GM19328 (cell line): ENCODE results near the gene FRY.

ENCODE experiments used
- ATAC-seq: cut with Tn5 transposase; IDR thresholded peaks from one replicate; pipeline ENCODE4 v1.9.1; 2021; ENCODE audit warnings: mild to moderate bottlenecking, moderate library complexity; ENCODE audit not compliant: unreplicated experiment

The FRY gene

GRCh38 chr13:32016119-32016518 is 15.5 kb upstream of the FRY start:
- no peak for ATAC-seq

- ATAC-seq = no peak
Observed at GRCh38 chr13:32016631-32017030, 14.9 kb upstream of the FRY start.

- no peak for ATAC-seq
Observed at GRCh38 chr13:32017474-32017873, 14.1 kb upstream of the FRY start.

GRCh38 chr13:32019612-32020233 is 11.9 kb upstream of the FRY start:
- ATAC-seq = no peak

GRCh38 chr13:32021785-32022184 is 9.8 kb upstream of the FRY start:
- no peak for ATAC-seq

- no peak for ATAC-seq
Observed at GRCh38 chr13:32022311-32022710, 9.3 kb upstream of the FRY start.

- ATAC-seq = no peak
Observed at GRCh38 chr13:32023096-32023495, 8.5 kb upstream of the FRY start.

- no peak for ATAC-seq
Observed at GRCh38 chr13:32023698-32024097, 7.9 kb upstream of the FRY start.

GRCh38 chr13:32024750-32025149 is 6.8 kb upstream of the FRY start:
- ATAC-seq = no peak

GRCh38 chr13:32025730-32026129 is 5.8 kb upstream of the FRY start:
- no peak for ATAC-seq

- ATAC-seq = no peak
Observed at GRCh38 chr13:32026623-32027022, 5.0 kb upstream of the FRY start.

GRCh38 chr13:32028711-32029110 is 2.9 kb upstream of the FRY start:
- no peak for ATAC-seq

- ATAC-seq = no peak
Observed at GRCh38 chr13:32029684-32030083, 1.9 kb upstream of the FRY start.

- ATAC-seq = no peak
Observed at GRCh38 chr13:32031815-32032370, 319 bp downstream of the FRY start.

- ATAC-seq = no peak
Observed at GRCh38 chr13:32032759-32033158, 1.2 kb downstream of the FRY start.

- no peak for ATAC-seq
Observed at GRCh38 chr13:32033744-32034143, 2.2 kb downstream of the FRY start.

GRCh38 chr13:32035716-32036115 is 4.1 kb downstream of the FRY start:
- ATAC-seq = no peak

- ATAC-seq = no peak
Observed at GRCh38 chr13:32036126-32036695, 4.6 kb downstream of the FRY start.

- ATAC-seq = no peak
Observed at GRCh38 chr13:32036757-32037156, 5.2 kb downstream of the FRY start.

- ATAC-seq = no peak
Observed at GRCh38 chr13:32037471-32037870, 5.9 kb downstream of the FRY start.

- no peak for ATAC-seq
Observed at GRCh38 chr13:32038343-32038742, 6.8 kb downstream of the FRY start.

GRCh38 chr13:32039056-32039455 is 7.5 kb downstream of the FRY start:
- ATAC-seq = no peak

GRCh38 chr13:32039528-32039927 is 8.0 kb downstream of the FRY start:
- ATAC-seq = no peak
